AG10803 (cell line): ENCODE results near the gene ARHGEF19.
"Not testable (repeated sequence)": the region's sequence is repeated elsewhere in the genome, so short reads cannot be mapped to it uniquely, and the experiment has no call there.

ENCODE experiments used
- DNase-seq: peaks from one replicate; pipeline ENCODE4 v3.0.0; 2010; ENCODE audit warnings: low read depth
- H3K4me3 ChIP-seq: 2 replicates; pipeline ENCODE4 v1.5.1; 2011; ENCODE audit warnings: mild to moderate bottlenecking, low read length, control low read depth
- TF ChIP-seq, protein P1 (sequence below): conservative IDR thresholded peaks from 2 replicates; pipeline ENCODE4 v1.5.1; 2011; ENCODE audit warnings: mild to moderate bottlenecking, low read length, control low read depth, inconsistent platforms

ARHGEF19 gene

DNA sequence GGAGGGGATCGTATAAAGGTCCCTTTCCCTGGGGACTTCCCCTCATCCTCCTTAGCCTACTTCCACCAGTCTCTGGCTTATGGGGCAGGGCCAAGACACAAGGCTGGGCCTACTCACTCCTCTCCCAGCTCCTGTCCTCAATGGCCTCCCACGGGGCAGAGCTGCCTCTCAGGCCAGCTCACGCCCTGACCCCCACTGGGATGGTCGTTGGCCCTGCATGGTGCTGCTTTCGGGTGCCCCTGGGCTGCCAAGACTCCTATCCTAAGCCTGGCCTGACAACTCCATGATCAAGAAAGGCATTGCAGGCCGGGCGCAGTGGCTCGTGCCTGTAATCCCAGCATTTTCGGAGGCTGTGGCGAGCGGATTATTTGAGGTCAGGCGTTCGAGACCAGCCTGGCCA lies 18.3 kb upstream of the ARHGEF19 start:
- no peak for DNase-seq
- TF ChIP-seq, protein P1, sequence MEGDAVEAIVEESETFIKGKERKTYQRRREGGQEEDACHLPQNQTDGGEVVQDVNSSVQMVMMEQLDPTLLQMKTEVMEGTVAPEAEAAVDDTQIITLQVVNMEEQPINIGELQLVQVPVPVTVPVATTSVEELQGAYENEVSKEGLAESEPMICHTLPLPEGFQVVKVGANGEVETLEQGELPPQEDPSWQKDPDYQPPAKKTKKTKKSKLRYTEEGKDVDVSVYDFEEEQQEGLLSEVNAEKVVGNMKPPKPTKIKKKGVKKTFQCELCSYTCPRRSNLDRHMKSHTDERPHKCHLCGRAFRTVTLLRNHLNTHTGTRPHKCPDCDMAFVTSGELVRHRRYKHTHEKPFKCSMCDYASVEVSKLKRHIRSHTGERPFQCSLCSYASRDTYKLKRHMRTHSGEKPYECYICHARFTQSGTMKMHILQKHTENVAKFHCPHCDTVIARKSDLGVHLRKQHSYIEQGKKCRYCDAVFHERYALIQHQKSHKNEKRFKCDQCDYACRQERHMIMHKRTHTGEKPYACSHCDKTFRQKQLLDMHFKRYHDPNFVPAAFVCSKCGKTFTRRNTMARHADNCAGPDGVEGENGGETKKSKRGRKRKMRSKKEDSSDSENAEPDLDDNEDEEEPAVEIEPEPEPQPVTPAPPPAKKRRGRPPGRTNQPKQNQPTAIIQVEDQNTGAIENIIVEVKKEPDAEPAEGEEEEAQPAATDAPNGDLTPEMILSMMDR: no peak
- no peak overlapping the region for H3K4me3 ChIP-seq

DNA sequence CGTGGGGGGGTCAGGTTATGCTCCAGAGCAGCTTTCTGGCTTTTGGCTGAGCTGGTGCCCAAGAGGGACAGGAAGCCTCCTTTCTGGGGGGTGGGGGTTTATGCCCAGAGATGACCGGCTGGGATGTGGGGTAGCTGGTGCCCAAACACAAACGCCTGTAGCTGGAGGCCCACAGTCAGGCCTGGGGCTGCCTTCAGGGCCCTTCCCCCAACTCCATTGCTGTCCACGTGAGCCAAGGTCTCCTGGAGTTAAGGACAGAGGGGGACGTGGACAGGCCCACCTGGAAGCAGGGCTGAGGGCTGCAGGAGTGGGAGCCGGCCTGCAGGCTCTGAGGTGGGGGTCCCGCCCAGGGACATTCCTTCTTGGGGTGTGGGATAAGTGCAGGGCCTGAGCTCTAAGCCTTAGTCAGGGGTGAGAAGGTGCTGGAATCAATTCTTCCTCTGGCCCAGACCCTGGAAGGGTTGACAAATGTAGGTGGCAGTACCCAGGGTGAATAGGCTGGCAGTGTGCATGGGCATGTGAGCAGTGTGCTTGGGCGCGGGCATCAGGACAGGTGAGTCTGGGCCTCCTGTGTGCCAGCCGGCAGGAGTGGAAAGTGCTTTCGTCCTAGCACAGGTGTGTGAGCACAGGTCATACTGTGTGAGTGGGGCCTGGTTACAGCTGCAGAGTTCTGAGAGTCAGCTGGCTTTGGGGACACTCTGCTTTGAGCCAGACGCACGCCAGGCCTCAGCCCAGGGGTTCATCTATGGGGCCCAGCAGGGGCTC lies 17.7 kb upstream of the ARHGEF19 start:
- DNase-seq: no peak
- H3K4me3 ChIP-seq: no peak overlapping the region
- TF ChIP-seq, protein P1: no peak

DNA sequence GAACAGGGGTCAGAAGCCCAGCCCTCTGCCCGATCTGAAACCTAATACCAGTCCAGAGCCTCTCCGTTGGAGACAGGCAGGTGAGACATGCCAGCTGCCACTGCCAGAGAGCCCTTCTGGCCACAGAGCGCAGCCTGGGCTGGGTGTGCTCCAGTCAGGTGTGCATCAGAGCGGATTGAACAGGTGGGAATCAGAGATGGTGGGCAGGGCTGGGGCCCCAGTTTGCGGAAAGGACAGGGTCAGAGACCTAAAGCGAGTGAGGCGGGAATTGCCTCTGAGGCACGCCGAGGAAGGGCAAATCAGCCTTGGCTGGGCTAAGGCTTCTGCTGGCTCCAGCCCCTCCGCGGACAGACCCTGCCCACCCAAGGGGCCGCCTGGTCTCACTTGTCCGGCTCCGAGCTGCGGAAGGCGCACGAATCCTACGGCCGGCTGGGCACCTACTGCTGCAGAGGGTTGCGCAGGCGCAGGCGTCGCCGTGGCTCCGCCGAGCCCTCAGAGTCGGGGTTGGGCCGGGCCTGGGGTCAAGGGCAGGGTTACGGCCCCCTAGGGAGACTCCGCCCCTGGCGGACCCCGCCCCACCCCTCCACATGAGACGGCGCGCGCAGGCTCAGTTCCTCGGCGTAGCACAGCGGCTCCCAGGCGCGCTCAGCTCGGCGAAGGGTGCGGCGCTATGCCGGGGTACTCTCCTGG lies 14.2 kb upstream of the ARHGEF19 start:
- no peak for DNase-seq
- H3K4me3 ChIP-seq: no peak overlapping the region
- TF ChIP-seq, protein P1: no peak

DNA sequence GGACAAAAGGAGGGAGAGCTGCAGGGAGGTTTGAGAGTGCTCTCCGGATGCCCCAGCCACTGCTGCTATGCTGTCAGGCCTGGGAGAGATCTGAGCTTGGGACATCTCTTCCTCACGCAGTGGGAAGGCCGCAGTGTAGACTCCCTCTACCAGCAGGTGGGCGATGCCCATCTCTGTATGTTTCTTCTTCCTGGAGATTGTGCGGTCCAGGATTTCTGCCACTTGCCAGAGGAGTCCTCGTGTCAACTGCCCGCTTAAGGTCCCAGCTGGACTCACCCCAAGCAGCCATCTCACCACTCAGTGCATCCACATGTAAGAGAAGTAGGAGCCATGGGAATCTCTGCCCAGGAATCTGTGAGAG lies 13.7 kb upstream of the ARHGEF19 start:
- no peak overlapping the region for H3K4me3 ChIP-seq
- TF ChIP-seq, protein P1: no peak
- no peak for DNase-seq

DNA sequence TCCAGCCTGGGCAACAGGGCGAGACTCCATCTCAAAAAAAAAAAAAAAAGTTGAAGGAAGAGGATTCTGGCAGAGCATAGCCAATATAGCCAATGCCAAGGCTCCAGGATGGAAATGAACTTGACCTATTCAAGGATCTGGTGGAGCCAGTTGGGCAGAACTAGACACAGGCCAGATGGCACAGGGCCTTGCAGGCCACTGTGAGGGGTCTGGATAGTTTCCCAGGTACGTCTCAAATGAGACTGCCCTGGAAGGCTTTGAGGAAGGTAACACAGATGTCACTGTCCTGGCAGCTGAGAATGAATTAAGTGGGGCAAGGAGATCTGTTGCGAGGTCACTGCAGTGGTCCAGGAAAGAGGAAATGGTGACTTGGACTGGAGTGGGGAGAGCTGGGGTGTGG lies 12.0 kb upstream of the ARHGEF19 start:
- TF ChIP-seq, protein P1: no peak
- DNase-seq: no peak
- H3K4me3 ChIP-seq: no peak overlapping the region

DNA sequence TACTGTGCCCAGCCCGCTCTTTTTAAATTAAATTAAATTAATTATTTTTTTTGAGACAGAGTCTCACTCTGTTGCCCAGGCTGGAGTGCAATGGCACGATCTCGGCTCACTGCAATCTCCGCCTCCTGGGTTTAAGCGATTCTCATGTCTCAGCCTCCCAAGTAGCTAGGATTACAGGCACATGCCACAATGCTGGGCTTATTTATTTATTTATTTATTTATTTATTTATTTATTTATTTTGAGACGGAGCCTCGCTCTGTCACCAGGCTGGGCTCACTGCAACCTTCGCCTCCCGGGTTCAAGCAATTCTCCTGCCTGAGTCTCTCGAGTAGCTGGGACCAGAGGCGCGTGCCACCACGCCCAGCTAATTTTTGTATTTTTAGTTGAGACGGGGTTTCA lies 10.3 kb upstream of the ARHGEF19 start:
- DNase-seq, H3K4me3 ChIP-seq: not testable (repeated sequence)

DNA sequence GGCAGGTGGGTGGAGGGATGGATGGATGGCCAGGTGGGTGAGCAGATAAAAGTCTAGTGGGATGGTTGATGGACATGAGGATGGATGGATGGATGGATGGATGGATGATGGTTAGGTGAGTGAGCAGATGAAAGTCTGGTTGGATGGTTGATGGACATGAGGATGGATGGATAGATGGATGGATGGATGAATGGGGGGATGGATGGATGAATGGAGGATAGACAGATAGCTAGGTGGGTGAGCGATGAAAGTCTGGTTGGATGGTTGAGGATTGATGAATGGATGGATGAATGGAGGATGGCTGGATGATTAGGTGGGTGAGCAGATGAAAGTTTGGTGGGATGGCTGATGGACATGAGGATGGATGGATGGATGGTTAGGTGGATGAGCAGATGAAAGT lies 9.0 kb upstream of the ARHGEF19 start:
- H3K4me3 ChIP-seq: no peak overlapping the region
- DNase-seq: no peak
- TF ChIP-seq, protein P1: no peak
